HG03103 (cell line): Measurements from ENCODE around the gene FKRP.

Experiments used
- ATAC-seq: cut with Tn5 transposase; IDR thresholded peaks from one replicate; pipeline ENCODE4 v1.9.1; 2021; ENCODE audit warnings: low read depth; ENCODE audit not compliant: unreplicated experiment

FKRP gene

DNA sequence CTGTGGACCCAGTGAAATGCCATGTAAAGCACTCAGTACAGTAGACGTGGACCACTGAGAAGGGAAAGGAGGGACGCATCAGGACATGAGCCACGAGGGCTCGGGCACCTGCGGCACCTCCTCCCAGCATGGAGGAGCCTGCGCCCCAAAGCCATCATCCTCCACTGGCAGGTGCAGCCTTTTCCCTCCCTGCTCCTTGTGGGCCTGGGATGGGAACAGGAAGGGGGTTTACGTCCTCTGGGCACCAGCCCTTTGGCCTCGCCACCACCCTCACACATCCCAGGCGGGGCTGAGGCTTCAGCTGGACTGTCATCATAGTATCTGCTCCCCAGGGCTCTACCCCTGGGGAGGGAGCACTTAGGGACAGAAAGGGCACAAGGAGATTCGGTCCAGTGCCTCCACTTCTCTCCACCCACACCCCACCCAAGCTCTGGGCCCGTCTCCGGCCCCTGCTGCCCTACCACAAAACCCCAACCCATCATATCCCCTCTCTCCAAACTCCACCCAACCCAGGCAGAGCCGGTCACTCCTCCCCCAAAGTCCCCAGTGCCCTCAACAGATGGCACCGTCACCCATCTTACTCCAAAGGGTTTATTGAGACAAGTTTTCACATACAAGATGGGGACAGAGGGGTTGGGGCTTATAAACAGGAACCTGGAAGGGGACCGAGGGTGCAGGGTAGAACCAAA, 26.8 kb upstream of the FKRP start:
- no peak for ATAC-seq

DNA sequence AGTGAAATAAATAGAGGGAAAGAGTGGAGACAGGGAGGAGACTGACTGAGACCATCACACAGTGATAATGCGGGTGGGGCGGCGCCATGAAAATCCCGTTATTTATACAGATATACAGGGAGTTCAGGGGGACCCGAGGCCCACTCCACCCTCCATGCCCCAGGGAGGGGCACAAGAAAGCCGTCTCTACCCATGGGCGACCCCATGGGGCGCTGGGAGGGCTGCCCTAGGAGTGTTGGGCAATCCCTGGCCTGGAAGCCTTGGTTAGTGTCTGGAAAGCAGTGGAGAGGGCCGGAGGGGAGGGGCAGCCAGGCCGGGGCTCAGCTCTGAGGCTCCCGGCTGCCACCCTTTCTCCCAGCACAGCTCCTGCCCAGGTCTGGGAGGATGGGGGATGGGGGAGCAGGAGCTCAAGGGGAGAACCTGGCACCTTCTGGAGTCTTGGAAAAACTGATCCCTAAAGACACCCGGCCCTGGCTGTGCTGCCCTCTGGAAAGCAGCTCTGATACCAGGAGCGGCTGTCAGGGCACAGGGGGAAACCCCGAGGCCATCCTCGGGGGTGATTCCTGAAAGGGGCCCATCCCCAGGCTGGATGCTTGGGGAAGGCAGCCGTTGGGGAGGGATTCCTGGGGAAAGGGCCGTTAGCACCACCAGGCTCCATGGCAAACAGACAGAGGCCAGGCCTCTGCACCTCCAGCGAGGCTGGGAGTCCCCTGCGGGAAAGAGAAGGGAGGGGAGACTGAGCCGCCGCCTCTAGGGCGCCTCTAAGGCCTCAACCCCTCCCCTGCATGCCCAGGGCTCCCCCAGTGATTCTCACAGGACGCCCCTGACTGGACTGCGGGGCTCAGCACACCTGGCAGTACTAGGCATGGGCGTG, 26.0 kb upstream of the FKRP start:
- ATAC-seq = no peak

DNA sequence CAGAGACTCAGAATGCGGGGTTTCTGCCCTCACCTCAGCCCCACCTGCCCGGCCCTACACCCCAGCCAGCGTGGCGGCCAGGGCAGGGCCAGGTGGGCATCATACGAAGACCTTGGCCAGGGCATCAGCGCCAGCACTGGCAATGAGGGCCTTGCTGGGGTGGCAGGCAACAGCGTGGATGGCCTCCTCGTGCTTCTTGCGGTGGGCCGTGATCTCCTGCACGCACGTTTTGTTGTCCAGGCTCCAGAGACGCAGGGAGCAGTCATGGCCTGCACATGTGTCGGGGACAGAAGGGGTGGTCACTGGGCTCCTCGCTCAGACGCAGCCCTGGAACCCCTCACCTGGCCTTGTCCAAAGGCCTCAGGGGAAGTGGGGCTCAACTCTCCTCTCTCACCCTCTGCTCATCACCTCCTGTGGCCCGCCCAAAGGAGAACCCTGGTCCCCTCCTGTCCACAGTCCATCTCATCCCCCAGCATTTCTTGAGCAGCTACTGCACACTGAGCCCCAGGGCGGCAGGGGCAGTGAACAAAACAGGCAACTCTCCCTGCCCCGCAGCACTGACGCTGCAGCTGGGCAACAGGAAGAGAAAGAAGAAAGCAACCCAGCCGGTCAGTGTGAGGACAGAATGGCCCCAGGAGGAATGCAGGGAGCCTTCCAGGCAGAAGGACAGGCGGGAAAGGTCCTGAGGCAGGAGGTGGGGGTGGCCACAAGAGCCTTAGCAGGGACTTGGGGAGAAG, 25.2 kb upstream of the FKRP start:
- ATAC-seq = no peak

DNA sequence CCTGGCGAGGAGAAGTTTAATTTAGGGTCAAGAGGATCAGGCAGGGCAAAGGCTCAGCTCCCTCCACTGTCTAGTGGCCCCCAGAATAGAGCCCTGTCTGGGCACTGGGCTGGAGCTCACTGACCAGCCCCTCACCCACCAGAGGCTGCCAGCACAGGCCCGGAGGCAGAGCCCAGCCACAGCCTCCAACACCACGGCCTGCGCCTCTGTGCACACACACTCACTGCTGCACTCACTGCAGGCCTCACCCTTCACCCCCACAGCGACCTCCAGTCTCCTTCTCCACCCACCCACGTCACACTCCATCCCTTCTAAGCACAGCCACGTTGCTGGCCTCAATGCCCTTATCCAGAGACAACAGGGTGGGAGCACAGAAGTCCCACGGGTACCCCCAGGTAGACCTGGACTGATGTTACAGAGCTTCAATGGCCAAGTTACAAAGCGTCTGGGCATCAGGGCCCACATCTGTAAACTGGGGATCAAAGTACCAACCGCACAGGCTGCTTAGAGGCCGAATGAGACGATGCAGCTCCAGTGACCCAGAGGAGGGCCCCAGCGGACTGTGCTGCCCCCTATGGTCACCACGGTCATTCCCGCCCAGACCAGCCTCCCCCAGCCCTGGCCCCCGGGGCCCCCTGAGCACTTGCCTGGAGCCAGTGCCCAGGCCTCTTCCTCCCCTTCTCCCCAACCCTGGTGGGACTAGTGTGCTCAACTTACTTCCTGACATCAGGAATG, 24.4 kb upstream of the FKRP start:
- ATAC-seq = no peak

DNA sequence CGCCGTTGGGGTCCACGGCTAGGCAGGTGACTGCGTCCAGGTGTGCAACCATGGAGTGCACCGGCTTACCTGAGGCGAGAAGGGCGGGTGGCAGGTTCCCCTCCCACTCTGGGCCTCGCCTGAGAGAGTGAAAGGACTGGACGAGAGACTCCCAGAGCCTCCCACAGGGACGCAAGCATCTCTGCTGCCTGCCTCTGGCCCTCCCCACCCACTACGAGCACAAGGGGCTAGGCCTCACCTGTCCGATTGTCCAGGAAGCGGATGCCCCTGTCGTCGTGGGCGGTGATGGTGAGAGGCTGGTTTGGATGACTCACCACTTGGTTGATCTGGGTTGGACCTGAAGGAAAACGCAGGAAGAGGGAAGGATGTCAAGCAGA, 23.9 kb upstream of the FKRP start:
- no peak for ATAC-seq

DNA sequence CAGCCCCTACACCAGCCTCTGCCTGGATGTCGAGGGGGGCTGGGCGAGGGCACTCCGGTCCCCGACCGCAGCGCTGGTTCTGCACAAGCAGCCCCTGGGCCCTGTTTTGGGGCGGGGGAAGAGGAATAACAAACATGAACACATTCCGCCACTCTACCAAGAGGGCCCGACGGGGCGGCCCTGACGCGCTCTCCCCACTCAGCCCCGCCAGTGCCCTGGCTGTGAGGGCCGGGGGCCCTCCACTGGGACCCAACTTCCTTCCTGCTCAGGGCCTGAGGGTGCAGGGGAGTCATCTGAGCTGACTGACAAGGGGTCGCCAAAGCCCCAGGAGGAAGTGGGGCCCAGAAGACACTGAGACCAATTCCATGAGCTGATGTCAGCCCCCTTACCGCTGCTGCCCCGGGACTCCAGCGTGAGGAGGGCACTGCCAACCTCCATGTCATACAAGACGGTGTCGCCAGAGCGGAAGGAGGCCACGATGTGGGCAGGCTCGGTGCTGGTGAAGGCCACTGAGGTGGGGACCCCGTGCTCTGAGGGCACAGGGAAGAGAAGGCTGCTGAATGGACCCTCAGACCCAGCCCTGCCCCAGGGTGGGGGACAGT, 23.3 kb upstream of the FKRP start:
- no peak for ATAC-seq

DNA sequence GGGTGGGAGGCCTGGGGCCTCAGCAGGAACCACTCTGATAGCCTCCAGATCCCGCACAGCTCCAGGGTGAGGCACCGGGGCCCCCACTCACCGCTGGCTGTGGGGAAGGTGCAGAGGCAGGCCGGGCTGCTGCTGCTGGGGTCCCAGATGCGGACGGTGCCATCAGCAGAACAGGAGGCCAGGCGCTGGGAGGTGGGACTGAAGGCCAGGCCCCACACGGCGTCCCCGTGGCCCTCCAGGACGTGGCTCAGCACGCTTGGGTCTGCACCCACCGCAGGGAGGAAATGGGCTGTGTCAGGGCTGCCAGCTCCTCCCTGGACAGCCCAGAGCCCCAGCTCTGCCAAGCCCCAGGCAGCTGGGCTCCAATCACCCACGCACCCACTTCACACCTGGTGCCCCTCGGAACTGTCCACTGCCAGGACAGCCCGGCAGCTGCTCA, 22.8 kb upstream of the FKRP start:
- ATAC-seq = no peak

DNA sequence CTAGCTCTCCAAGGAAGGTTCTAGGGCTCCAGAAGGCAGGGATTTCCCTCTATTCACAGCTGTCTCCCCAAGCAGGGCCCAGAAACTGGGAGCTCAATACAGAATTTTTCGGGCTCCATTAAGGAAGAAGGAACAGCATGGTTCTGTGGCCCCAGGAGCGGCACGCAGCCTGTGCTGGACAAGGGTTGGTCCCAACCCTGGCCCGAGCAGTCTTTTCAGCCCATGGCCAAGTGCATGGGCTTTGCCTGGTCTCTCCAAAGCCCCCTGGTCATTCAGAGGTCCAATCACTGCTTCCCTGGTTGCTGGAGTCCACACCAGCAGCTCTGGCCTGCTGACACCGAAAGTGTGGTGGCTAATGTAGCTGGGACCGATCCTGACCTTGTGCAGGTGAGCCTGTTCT, 22.4 kb upstream of the FKRP start:
- no peak for ATAC-seq

DNA sequence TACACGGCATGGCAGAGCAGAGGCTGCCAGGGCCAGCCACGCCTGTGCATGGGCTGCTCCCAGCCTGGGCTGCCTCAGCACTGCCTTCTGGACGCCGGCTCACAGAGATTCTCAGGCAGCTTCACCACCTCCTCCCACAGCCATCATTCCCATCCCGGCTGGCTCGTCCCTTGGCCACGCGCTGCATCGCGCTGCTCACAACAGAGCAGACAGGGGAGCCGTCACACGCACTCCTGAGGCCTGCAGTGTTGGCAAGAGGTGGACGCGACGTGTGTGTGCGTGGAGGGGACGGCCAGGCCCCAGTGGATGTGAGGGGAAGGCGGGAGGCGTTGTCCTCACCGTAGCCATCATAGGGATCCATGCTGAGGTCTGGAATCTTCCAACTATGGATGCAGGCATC, 21.4 kb upstream of the FKRP start:
- ATAC-seq = no peak

DNA sequence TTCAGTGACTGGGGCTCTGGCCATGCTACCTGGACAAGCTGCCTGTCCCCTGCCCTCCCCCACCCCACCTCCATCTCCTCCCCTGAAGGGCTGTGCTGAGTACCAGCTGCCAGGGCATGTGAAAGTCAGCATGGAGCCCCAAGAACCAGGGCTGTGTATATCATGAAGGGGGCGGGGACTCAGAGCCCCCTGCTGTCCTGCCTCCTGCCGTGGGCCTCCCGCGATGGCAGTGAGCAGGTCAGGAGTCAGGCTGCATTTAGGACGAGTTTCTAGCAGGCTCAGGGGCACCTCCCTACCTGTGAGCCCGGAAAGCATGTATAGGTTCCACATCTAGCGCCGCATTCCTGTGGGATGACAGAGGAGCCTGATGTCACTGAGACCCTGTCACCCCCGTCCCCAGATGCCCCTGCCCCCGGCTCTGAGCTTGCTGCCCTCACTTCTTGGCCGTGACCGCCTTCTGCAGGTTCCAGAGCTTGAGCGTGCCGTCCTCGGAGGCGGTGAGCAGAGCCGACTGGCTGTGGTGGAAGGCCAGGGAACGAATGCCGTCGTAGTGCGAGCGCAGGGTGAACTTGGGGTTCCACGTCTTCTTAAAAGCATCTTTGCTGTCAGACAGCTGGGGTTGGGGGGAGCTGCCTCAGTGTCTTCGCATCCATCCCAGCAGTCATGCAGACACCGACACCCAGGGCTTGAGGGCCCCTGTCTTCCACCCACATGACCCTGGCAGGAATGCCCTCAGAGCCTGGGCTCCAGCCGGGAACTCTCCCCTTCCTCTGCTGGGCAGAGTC, 20.6 kb upstream of the FKRP start:
- no peak for ATAC-seq

DNA sequence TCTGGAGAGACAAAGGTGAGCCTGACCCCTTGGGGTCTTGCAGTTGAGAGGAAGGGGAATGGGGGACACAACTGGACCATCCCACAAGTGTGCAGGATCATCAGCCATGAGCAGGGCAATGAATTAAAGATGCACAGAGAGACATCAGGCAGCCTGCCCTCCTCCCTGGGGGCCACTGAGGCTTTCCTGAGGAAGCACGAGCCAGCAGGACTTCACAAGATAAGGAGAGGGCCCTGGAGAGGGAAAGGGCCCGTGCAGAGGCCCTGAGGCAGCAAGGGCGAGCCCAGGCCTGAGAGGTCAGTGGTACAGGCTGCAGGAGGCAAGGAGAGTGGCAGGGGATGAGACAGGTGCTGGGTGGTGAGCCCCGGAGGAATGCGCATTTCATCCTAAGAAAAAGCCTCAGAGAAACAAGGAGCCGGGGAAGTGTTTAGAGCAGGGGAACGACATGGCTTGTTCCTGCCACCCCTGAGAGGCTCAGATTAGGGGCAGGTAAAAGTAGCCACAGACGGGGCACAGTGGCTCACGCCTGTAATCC, 19.9 kb upstream of the FKRP start:
- no peak for ATAC-seq

DNA sequence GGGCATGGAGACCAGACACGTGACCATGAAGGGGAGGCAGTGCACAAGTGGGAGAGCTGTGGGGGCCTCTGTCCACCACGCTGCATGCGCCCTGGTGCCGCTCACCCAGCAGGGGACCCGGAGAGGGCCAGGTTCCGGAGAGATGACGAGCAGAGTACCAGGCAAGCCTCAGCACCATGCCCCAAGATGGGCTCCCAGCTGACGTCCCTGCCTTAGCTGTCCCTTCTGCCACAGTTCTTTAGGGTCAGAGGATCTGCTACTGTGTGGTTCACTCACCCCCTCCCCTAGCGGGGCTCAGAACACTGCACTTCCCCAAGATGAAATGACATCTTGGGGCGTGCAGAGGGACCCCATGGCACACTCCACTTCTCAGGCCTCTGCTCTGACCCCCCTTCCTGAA, 19.3 kb upstream of the FKRP start:
- ATAC-seq = no peak

DNA sequence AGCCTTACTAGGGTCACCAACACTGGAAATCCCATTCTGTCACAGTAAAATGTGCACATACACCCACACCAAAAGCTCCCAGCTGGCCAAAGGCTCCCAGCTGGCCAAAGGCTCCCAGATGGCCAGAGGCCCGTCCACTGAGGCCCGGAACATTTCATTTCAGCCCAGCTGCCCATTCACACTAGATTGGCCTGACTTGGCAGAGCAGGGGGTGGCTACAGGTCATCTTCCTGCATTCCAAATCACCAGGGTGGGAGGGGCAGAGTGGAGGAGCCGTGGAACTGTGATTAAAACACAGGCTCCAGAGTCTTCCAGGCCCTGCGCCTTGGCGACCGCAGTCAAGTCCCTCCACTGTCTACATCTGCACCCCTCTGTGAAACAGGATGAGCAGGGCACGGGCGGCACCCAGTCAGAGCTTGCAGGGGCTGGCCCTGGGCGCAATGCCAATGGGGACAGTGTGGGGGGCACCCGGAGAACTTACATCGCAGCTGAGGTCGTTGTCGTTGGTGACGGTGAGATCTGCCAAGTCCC, 18.8 kb upstream of the FKRP start:
- ATAC-seq = no peak

DNA sequence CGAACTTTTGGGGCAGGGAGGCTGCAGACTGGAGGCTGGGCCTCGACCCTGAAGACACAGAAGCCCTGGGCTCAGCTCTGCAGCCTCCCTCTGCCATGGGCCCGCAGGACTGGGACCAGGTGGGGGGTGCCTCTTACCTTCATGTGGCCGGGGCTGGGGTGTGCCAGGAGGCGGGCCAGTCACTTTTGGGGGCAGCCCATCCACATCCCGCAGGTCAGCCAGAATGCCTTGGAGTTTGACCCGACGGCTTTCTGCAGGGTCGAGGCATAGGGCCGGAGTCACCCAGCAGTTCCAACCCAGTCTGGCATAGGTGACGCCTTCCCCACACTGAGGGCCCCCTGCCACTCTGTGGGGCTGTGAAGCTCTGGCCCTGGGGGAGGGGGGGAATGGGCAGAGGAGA, 18.1 kb upstream of the FKRP start:
- ATAC-seq = no peak

DNA sequence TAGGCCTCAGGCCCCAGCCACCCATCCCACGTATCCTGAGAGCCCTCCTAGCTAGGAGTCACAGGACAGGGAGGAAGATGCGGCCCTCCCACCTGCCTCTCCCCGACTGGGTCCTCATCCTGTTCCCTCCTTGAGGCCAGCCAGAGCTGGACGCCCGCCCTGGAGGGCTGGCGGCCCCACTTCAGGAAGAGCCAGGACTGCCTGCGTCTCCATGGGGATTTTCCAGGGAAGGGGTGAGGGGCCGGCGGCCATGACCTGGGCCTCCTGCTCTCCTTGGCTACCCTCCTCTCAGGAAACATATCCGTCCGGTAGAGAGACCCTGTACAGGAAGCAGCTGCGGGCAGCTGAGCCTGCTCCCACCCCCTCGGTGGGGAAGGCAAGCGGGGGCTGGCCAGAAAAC, 17.6 kb upstream of the FKRP start:
- no peak for ATAC-seq

DNA sequence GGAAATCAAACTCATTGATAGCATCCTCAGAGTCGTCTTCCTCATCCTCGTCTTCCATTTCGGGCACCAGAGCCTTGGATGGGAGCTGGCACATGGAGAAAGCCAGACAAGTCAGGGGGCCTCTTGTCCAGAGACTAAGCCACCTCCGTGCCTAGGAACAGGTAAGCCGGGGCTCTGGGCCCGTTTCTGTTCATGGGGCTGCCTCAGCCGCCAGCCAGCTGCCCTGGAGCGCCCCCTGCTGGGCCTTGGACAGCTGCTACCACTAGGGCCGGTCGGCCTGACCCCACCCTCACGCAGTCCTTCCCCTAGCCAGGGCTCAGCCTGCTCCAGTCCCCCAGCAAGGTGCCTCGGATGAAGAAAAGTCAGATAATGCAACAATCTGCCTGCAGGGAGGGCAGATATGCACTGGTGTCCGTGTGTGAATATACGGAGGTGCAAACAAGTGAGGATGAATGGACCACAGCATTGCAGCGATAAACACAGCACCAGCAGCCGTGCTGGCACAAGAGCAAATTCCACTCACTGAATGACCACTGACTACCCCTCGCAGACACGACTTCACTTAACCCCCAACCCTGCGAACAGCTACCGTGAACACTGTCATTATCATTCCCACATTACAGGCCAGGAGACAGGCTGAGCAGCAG, 17.0 kb upstream of the FKRP start:
- ATAC-seq = no peak

DNA sequence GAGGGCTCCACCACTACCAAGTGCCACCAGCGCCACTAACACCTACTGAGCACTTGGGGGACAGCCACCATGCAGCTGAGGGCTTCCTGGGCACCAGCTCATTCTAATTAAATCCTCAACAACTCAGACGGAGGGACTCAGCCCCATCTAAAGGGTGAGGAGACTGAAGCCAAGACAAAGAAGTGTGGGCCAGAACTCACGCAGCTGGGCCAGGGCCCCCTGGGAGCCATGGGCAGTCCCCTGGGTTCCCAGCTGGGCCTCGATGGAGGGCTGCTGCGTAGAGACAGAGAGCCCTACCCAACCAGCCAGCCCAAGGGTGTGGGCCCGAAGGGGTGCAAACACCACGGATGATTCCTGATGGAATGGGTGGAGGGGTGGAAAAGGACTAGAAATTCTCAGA, 16.2 kb upstream of the FKRP start:
- no peak for ATAC-seq

DNA sequence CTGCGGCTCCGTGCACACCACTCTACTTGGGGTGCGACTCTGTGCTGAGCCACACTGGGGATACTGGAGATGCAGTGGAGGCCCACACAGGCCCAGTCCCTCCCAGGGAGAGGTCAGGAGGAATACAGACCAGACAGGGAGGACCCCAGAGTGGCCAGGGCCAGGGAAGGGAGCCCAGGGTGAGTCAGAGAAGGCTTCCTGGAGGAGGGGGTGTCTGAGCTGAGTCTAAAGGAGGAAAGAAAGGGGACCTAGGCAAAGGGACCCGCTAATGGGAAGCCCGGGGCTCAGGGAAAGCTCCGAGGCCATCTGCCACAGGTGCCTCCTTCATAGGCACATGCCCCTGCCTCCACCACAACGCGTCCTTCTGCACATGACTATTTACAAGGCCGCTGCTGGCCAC, 15.7 kb upstream of the FKRP start:
- ATAC-seq = no peak

DNA sequence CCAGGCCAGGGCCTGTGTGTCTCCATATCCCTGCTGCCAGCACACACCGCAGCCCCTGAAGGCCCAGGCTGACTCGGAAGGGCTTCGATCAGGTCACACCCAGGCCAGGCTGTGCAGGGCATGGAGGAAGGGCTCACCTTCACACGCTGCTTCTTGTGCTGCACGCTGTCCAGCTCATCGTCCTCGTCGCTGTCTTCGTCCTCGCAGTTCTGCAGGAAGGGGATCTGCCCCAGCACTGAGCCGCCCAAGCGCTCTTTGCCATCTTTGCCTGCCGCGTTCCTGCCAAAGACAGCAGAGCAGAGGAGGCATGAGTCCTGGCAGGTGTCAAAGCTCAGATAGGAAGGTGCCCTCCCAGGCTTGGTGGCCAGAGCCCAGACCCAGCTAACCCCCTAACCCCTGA, 15.3 kb upstream of the FKRP start:
- ATAC-seq = no peak
